Thymus (tissue), 11 donors: ENCODE measurements around the gene CACNA2D1. TPM values are rescaled to one million over a fixed set of nuclear protein-coding genes. Genes with fewer than 3 reads are reported as not detected.
A peak's percentile ranks its signal among the peaks of the same experiment; 100 is the strongest.
"Not testable (repeated sequence)": the region's sequence is repeated elsewhere in the genome, so short reads cannot be mapped to it uniquely, and the experiment has no call there.

Experiments
- DNase-seq, 9 donors: peaks; one replicate each; pipeline ENCODE4 v3.0.0-alpha.2; 2013; ENCODE audit warnings: low spot score in 9 of 9, low read depth in 6 of 9, missing footprints in 1 of 9
- H3K27ac ChIP-seq, 2 donors: one replicate each; pipeline ENCODE4 v1.5.1; 2013; ENCODE audit warnings: control low read depth in 1 of 2, low read depth in 1 of 2, low read length in 1 of 2, mild to moderate bottlenecking in 1 of 2, moderate library complexity in 1 of 2
- H3K27me3 ChIP-seq, 2 donors: one replicate each; pipeline ENCODE4 v1.5.1; 2013; ENCODE audit warnings: low read length in 1 of 2; ENCODE audit not compliant: control insufficient read depth in 2 of 2, insufficient read depth in 1 of 2
- H3K36me3 ChIP-seq, 2 donors: one replicate each; pipeline ENCODE4 v1.5.1; 2013; ENCODE audit warnings: low read length in 1 of 2, mild to moderate bottlenecking in 1 of 2, moderate library complexity in 1 of 2; ENCODE audit not compliant: control insufficient read depth in 2 of 2, insufficient read depth in 2 of 2
- H3K4me1 ChIP-seq, 2 donors: one replicate each; pipeline ENCODE4 v1.5.1; 2013; ENCODE audit warnings: low read length in 2 of 2; ENCODE audit not compliant: control insufficient read depth in 2 of 2, insufficient read depth in 2 of 2
- H3K4me3 ChIP-seq, 2 donors: one replicate each; pipeline ENCODE4 v1.5.1; 2013; ENCODE audit warnings: low read length in 2 of 2, control low read depth in 1 of 2, mild to moderate bottlenecking in 1 of 2
- H3K9me3 ChIP-seq, 2 donors: one replicate each; pipeline ENCODE4 v1.5.1; 2013; ENCODE audit warnings: low read length in 1 of 2, mild to moderate bottlenecking in 1 of 2; ENCODE audit not compliant: control insufficient read depth in 2 of 2, insufficient read depth in 1 of 2
- WGBS: extraction: QIAGEN DNeasy Blood & Tissue Kit; methylation state at CpG from one replicate; pipeline ENCODE4 v1.1.7; 2013; 5-methylcytosine and 5-hydroxymethylcytosine counted together
- polyA plus RNA-seq: library from polyadenylated mRNA; stranded (reverse); fragments of 200-250 nt; gene quantifications from one replicate; pipeline ENCODE4 v1.2.3, GENCODE V29; 2013
- total RNA-seq: library from RNA; stranded (reverse); fragments of 120-200 nt; gene quantifications from one replicate; pipeline ENCODE4 v1.2.4, GENCODE V29; 2013
- donor health status: healthy.

CACNA2D1 gene
- total and polyA plus RNA-seq, 2 donors: 5.7 to 8.4 TPM

DNA sequence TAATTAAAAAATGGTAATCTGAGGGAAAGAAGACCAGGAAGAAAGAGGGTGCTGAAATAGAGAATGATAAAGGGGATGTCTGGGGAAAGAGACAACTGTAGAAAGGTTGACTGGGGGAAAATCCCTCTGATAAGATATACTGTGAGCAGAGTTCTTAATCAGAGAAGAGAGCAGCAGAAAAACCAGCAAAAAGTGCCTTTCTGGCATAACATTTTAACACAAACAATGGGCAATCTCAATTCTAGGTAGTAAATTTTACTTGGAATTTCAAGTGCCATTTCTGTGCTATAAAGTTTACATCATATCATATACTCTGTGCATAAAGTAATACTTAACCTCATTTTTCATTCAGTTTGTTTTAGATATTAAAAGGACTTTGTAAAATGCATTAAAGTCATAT is 421.9 kb downstream of the CACNA2D1 start:
- Histone ChIP-seq H3K4me3 (no peak overlapping the region), H3K36me3 (no peaks in the 10 kb centered on the region), H3K4me1 (no peaks in the 10 kb centered on the region), H3K27me3 (no peaks in the 10 kb centered on the region), H3K27ac (no peak overlapping the region), H3K9me3 (no peaks in the 10 kb centered on the region)
- no peak for DNase-seq

- 92% methylated on average over 2 of the region's 2 CpGs for WGBS
- H3K4me1 ChIP-seq: no peaks in the 10 kb centered on the region
- no peak for DNase-seq
- H3K4me3 ChIP-seq: no peak overlapping the region
- no peaks in the 10 kb centered on the region for H3K36me3 ChIP-seq
- no peaks in the 10 kb centered on the region for H3K9me3 ChIP-seq
- H3K27me3 ChIP-seq: no peaks in the 10 kb centered on the region
- H3K27ac ChIP-seq: no peak overlapping the region
These were observed 422.5 kb downstream of the CACNA2D1 start for GRCh38 chr7:82021036-82021435.

- H3K27me3 ChIP-seq: no peaks in the 10 kb centered on the region
- WGBS: 97% methylated on average over 3 of the region's 3 CpGs
- no peaks in the 10 kb centered on the region for H3K4me1 ChIP-seq
- H3K4me3 ChIP-seq: no peak overlapping the region
- H3K36me3 ChIP-seq: no peaks in the 10 kb centered on the region
- no peaks in the 10 kb centered on the region for H3K9me3 ChIP-seq
- DNase-seq: no peak
- no peak overlapping the region for H3K27ac ChIP-seq
These were observed 423.8 kb downstream of the CACNA2D1 start for GRCh38 chr7:82019551-82020475.

DNA sequence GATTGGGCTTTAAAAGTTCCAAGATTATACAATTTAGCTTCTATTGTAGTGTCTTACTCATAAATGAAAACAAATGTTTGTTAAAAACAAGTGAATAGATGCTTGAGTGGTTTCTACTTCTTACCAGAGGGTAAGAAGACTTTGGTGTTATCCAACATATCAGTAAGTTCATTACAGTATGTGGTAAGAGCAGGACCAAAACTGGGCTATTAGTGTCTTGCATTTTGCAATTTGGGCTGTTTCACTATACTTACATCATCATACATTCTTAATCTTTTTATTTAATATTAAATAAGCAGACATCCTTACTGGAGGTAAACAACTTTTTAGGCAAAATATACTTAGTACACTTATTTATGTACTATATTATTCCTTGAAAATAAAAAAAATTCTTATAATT is 425.4 kb downstream of the CACNA2D1 start:
- Histone ChIP-seq H3K27me3 (no peaks in the 10 kb centered on the region), H3K4me1 (no peaks in the 10 kb centered on the region), H3K4me3 (no peak overlapping the region), H3K27ac (no peak overlapping the region), H3K36me3 (no peaks in the 10 kb centered on the region), H3K9me3 (no peaks in the 10 kb centered on the region)
- DNase-seq: no peak

GRCh38 chr7:82017334-82017943 is 426.1 kb downstream of the CACNA2D1 start:
- 90% methylated on average over 1 of the region's 1 CpG for WGBS

DNA sequence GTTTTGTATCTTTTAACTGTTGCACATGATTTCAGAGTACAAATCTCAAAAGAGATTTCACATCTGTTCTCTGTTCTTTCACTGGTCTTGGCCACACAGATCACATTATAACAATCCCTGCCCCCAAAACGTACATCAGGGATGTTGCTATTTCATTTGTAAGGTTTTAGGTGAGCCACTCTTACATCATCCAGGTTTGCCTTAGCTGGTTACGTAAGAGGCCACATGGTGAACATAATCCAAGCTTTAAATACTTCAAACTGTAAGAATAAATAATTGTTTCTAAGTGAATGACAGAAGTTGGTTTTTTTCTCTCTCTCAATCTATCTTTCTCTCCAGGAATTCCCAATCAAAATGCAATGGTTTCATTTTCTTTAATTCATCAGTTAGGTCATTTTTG is 427.8 kb downstream of the CACNA2D1 start:
- H3K4me3 ChIP-seq: no peak overlapping the region
- no peaks in the 10 kb centered on the region for H3K36me3 ChIP-seq
- DNase-seq: no peak
- H3K4me1 ChIP-seq: no peaks in the 10 kb centered on the region
- no peaks in the 10 kb centered on the region for H3K9me3 ChIP-seq
- no peak overlapping the region for H3K27ac ChIP-seq
- WGBS: 92% methylated on average over 2 of the region's 2 CpGs
- H3K27me3 ChIP-seq: no peaks in the 10 kb centered on the region

More at GRCh38 chr7:82017334-82017943, 426.1 kb downstream of the CACNA2D1 start:
- H3K4me1 ChIP-seq: no peaks in the 10 kb centered on the region
- peak in 3 of 9 donors; percentile 2 to 8 (median 4) for DNase-seq
- H3K27me3 ChIP-seq: no peaks in the 10 kb centered on the region
- H3K9me3 ChIP-seq: no peaks in the 10 kb centered on the region
- H3K27ac ChIP-seq: no peak overlapping the region
- no peaks in the 10 kb centered on the region for H3K36me3 ChIP-seq
- H3K4me3 ChIP-seq: no peak overlapping the region

- not testable (repeated sequence) for H3K4me1 ChIP-seq, H3K9me3 ChIP-seq, H3K36me3 ChIP-seq, H3K4me3 ChIP-seq, DNase-seq, H3K27me3 ChIP-seq, H3K27ac ChIP-seq
- WGBS: 98% methylated on average over 9 of the region's 9 CpGs
These were observed 429.0 kb downstream of the CACNA2D1 start for GRCh38 chr7:82014574-82014973.

DNA sequence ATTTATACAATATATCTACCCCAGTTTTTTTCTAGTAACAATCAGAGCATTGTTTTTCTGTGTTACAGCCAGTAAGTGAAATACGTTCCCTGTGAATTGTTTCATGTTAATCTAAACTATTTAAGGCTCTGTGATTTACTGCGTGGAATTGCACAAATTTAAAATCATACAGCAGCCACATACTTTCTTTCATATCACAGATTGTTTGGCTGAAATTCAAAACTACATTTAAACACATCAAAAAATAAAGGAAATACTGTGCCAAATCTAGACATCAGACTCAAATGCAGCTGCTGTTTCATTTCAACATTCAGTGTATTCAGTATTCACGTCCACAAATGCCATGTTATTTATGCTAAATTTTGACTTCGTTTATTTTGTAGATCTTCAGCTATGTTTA is 431.1 kb downstream of the CACNA2D1 start:
- 93% methylated on average over 4 of the region's 4 CpGs for WGBS

DNA sequence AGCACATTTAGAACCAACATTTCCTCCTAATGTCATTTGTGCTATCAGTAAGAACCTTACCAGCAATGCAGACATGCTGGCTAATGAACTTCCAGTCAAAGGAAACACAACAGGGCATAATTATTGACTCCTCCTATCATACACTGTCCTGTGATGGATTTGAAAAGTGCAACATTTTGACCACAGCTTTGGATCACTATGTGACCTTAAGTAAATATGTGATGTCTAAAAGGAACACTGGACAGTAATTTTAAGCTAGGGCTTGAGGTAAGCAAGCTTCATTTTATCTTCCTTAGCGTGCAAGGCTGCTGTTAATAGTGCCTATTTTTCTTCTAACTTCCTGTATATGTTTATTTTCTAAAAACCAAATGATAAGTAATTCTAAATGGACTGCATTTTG is 433.2 kb downstream of the CACNA2D1 start:
- no peak overlapping the region for H3K27ac ChIP-seq
- DNase-seq: no peak
- no peaks in the 10 kb centered on the region for H3K27me3 ChIP-seq
- 97% methylated on average over 1 of the region's 1 CpG for WGBS
- H3K4me1 ChIP-seq: no peaks in the 10 kb centered on the region
- H3K9me3 ChIP-seq: no peaks in the 10 kb centered on the region
- no peak overlapping the region for H3K4me3 ChIP-seq
- no peaks in the 10 kb centered on the region for H3K36me3 ChIP-seq

More for the DNA sequence above, 431.1 kb downstream of the CACNA2D1 start:
- no peaks in the 10 kb centered on the region for H3K27me3 ChIP-seq
- H3K36me3 ChIP-seq: no peaks in the 10 kb centered on the region
- H3K9me3 ChIP-seq: no peaks in the 10 kb centered on the region
- no peak overlapping the region for H3K4me3 ChIP-seq
- DNase-seq: no peak
- no peak overlapping the region for H3K27ac ChIP-seq
- no peaks in the 10 kb centered on the region for H3K4me1 ChIP-seq
